Fibroblast of lung (primary cell): ENCODE results near the gene KDM3A.

Experiments used
- EZH2 ChIP-seq: IDR thresholded peaks from 2 replicates; pipeline ENCODE4 v1.5.1; 2012; ENCODE audit warnings: low read length, control low read depth, mild to moderate bottlenecking; ENCODE audit errors: missing control alignments
- TF ChIP-seq, protein P1 (sequence below), 2 donors: IDR thresholded peaks in 1 of 2; conservative IDR thresholded peaks in 1 of 2; 1 replicate in 1 of 2; 2 replicates in 1 of 2; pipeline ENCODE4 v1.5.1; 2011 to 2012; ENCODE audit warnings: low read length in 2 of 2, control low read depth in 1 of 2, inconsistent platforms in 1 of 2, low read depth in 1 of 2, mild to moderate bottlenecking in 1 of 2

DNA sequence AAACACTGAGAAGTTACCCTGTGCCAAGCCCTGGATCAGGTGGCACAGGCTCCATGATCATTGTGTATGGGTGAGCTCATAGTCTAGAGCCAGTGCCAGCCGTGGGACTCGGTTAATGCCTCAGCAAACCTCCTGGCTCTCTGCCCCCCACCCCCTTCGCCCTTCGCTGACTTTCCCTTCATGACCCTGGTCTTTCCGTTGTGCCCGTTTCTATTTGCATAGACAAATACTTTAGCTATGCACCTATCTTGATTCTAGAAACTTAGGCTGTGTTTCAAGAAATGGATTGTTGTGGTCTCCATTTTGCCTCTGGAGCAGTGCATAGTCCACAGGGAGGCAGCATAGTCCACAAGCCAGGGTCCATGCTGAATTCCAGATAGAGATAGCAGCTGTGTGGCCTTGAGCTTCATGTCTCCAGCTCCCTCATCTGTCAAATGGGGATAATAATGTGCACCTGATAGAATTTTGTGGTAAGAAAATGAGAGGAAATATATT is 44.8 kb upstream of the KDM3A start:
- TF ChIP-seq, protein P1, sequence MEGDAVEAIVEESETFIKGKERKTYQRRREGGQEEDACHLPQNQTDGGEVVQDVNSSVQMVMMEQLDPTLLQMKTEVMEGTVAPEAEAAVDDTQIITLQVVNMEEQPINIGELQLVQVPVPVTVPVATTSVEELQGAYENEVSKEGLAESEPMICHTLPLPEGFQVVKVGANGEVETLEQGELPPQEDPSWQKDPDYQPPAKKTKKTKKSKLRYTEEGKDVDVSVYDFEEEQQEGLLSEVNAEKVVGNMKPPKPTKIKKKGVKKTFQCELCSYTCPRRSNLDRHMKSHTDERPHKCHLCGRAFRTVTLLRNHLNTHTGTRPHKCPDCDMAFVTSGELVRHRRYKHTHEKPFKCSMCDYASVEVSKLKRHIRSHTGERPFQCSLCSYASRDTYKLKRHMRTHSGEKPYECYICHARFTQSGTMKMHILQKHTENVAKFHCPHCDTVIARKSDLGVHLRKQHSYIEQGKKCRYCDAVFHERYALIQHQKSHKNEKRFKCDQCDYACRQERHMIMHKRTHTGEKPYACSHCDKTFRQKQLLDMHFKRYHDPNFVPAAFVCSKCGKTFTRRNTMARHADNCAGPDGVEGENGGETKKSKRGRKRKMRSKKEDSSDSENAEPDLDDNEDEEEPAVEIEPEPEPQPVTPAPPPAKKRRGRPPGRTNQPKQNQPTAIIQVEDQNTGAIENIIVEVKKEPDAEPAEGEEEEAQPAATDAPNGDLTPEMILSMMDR (conservative IDR thresholded peaks at IDR 0.05 in 1 of 2, IDR thresholded peaks at IDR 0.05 in 1 of 2; ENCODE audit: low read depth in 1 of 2, low read length in 2 of 2) = peak; percentile 36 to 38
- TF ChIP-seq EZH2 = no peak
